A549 (cell line): Measurements from ENCODE around the gene POLR3A.

Source experiments
- CTCF ChIP-seq: fragments of >200 bp; sonication (Bioruptor Twin); formaldehyde crosslinking; IDR thresholded peaks from 3 replicates; pipeline ENCODE4 v1.5.1; 2016
- POLR2A ChIP-seq: IDR thresholded peaks from 2 replicates; pipeline ENCODE4 v1.6.1; 2012; ENCODE audit warnings: mild to moderate bottlenecking, low read length
- REST ChIP-seq: fragments of 200-600 bp; sonication (generic); IDR thresholded peaks from 2 replicates; pipeline ENCODE4 v1.6.1; 2016; ENCODE audit warnings: antibody characterized with exemption, mild to moderate bottlenecking, moderate library complexity

GRCh38 chr10:78035933-78036583 is 6.7 kb upstream of the POLR3A start:
- no peak for TF ChIP-seq CTCF
- no peak for TF ChIP-seq POLR2A
- no peak for TF ChIP-seq REST
